GM12872 (cell line): ENCODE data around the gene SLC43A3.

Experiments used
- CTCF ChIP-seq: IDR thresholded peaks from 3 replicates; pipeline ENCODE4 v1.5.1; 2011; ENCODE audit warnings: low read depth, mild to moderate bottlenecking, low read length, moderate library complexity; ENCODE audit not compliant: insufficient read depth

SLC43A3 gene

GRCh38 chr11:57462597-57462996, 35.7 kb upstream of the SLC43A3 start:
- TF ChIP-seq CTCF = no peak

- no peak for TF ChIP-seq CTCF
Measured at GRCh38 chr11:57461841-57462489, 35.0 kb upstream of the SLC43A3 start.

- no peak for TF ChIP-seq CTCF
Measured at GRCh38 chr11:57460758-57461749, 34.1 kb upstream of the SLC43A3 start.

- TF ChIP-seq CTCF = peak; percentile 60; the same call in 2 of the 3 replicates
Measured at GRCh38 chr11:57460022-57460757, 33.3 kb upstream of the SLC43A3 start, which contains the start of gene RTN4RL2. TSS of gene RTN4RL2 (plus strand) at chr11:57460528. CDS start at chr11:57460866, 338 bp downstream.

- TF ChIP-seq CTCF = no peak
Measured at GRCh38 chr11:57459164-57460021, 32.5 kb upstream of the SLC43A3 start.

GRCh38 chr11:57458410-57459163, 31.7 kb upstream of the SLC43A3 start:
- TF ChIP-seq CTCF = peak; percentile 83
